PC-3 (cell line): ENCODE results near the gene RTKN. TPM values are rescaled to one million over a fixed set of nuclear protein-coding genes. Genes with fewer than 3 reads are reported as not detected.

ENCODE experiments used
- ATAC-seq: fragments of 200-7000 bp; cut with Tn5 transposase; 2 replicates; pipeline ENCODE4 v1.9.1; 2020; ENCODE audit warnings: mild to moderate bottlenecking, moderate library complexity
- BruUV-seq: library from RNA; stranded (reverse); fragments of 400-500 nt; replicated peaks from 2 replicates; lab custom pipeline; 2021; lab: Mats Ljungman, UMichigan
- CTCF ChIA-PET: fragments of 300-600 bp; sonication (Branson Sonifier 250); formaldehyde crosslinking; loops from one replicate; lab custom pipeline; 2022; ENCODE audit warnings: antibody characterized with exemption; lab: Charles Lee
- POLR2A ChIA-PET: fragments of 300-600 bp; sonication (Branson Sonifier 250); formaldehyde crosslinking; loops from one replicate; lab custom pipeline; 2022; ENCODE audit warnings: antibody characterized with exemption; ENCODE audit not compliant: unreplicated experiment; lab: Charles Lee
- DNase-seq: peaks from one replicate; pipeline ENCODE4 v3.0.0-alpha.2; 2015
- H2AFZ ChIP-seq: fragments of 300-600 bp; sonication (generic); 2 replicates; pipeline ENCODE4 v1.6.0; 2016; ENCODE audit warnings: antibody characterized with exemption, low read length
- H3F3A ChIP-seq: fragments of 300-600 bp; sonication (generic); one replicate; pipeline ENCODE4 v1.6.0; 2017; ENCODE audit warnings: antibody characterized with exemption, low read length, control low read depth, mild to moderate bottlenecking; ENCODE audit not compliant: unreplicated experiment
- H3K27ac ChIP-seq: fragments of 300-600 bp; sonication (generic); 2 replicates; pipeline ENCODE4 v1.5.1; 2016; ENCODE audit warnings: mild to moderate bottlenecking, low read length
- H3K27me3 ChIP-seq: fragments of 300-600 bp; sonication (generic); 2 replicates; pipeline ENCODE4 v1.6.1; 2016; ENCODE audit warnings: low read length, mixed read lengths
- H3K36me3 ChIP-seq: fragments of 300-600 bp; sonication (generic); 2 replicates; pipeline ENCODE4 v1.6.1; 2016; ENCODE audit warnings: low read depth, mixed run types, low read length, mixed read lengths
- H3K4me1 ChIP-seq: fragments of 300-600 bp; sonication (generic); 2 replicates; pipeline ENCODE4 v1.5.1; 2016; ENCODE audit warnings: low read length; ENCODE audit not compliant: insufficient read depth
- H3K4me2 ChIP-seq: fragments of 300-600 bp; sonication (generic); 2 replicates; pipeline ENCODE4 v1.6.0; 2016; ENCODE audit warnings: low read length
- H3K4me3 ChIP-seq: fragments of 300-600 bp; sonication (generic); 2 replicates; pipeline ENCODE4 v1.5.1; 2016; ENCODE audit warnings: mild to moderate bottlenecking, low read length, mixed read lengths
- H3K79me2 ChIP-seq: fragments of 300-600 bp; sonication (generic); 2 replicates; pipeline ENCODE4 v1.6.1; 2017; ENCODE audit warnings: low read length, mixed read lengths
- H3K9ac ChIP-seq: fragments of 300-600 bp; sonication (generic); 2 replicates; pipeline ENCODE4 v1.6.0; 2016; ENCODE audit warnings: mild to moderate bottlenecking, low read length
- H3K9me2 ChIP-seq: fragments of 300-600 bp; sonication (generic); replicated peaks from 2 replicates; pipeline ENCODE4 v1.6.1; 2016; ENCODE audit warnings: mixed run types, low read length, mixed read lengths
- H3K9me3 ChIP-seq: fragments of 300-600 bp; sonication (generic); 2 replicates; pipeline ENCODE4 v1.6.1; 2016; ENCODE audit warnings: low read length, mixed read lengths
- H4K20me1 ChIP-seq: fragments of 300-600 bp; sonication (generic); 2 replicates; pipeline ENCODE4 v1.6.1; 2016; ENCODE audit warnings: low read length, mixed read lengths
- EZH2 ChIP-seq: fragments of 300-600 bp; sonication (generic); IDR thresholded peaks from one replicate; pipeline ENCODE4 v1.6.1; 2017; ENCODE audit warnings: antibody characterized with exemption, mild to moderate bottlenecking, low read length; ENCODE audit not compliant: unreplicated experiment
- EZH2phosphoT487 ChIP-seq: fragments of 300-600 bp; sonication (generic); IDR thresholded peaks from 2 replicates; pipeline ENCODE4 v1.6.1; 2018; ENCODE audit warnings: mild to moderate bottlenecking, antibody characterized with exemption, low read length, borderline replicate concordance
- intact Hi-C: fragments of 100-400 bp; cut with micrococcal nuclease; formaldehyde crosslinking; loops from 2 replicates; pipeline ENCODE4 v1.9.0; 2023
- total RNA-seq: library from RNA; depleted of rRNA; stranded (reverse); fragments of >200 nt; gene quantifications from 2 replicates; pipeline ENCODE4 v1.2.3, GENCODE V29; 2014
- TF ChIP-seq, protein P1 (sequence below): fragments of 300-600 bp; sonication (generic); conservative IDR thresholded peaks from 2 replicates; pipeline ENCODE4 v1.5.1; 2017; ENCODE audit warnings: antibody characterized with exemption, low read depth, mild to moderate bottlenecking, low read length

RTKN gene
- total RNA-seq, 1 experiment from 2014 or later = 90.5 TPM

DNA sequence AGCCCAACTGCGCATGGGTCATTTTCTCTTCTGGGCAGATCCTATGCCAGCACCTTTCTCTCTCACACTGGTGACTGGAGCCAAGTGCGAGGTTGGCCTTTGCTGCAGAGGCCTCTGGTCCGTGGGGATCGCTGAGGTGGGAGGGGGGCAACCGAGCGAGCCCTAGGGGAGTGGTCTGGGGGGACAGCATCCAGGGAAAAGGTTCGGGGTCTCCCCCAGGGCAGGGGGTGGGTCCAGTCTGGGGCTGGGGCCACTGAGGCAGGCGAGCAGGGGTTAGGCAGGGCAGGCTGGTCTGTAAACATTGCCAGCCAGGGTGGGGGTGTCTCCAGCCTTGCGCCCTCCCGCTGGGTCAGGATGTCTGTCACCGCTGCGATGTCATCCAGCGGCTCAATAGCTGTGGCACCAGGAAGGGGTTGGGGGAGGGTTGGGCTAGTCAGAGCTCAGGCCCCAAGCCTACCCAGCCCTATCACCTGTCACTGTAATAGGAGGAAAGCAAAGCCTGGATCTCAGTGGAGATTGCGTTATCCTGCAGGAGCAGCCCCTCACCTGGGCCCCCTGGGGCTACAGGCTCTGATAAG, 15.5 kb downstream of the RTKN start:
- Histone ChIP-seq H3K36me3 (peaks cover 31% of the 10 kb centered on the region), H3K9ac (no peak overlapping the region), H3K4me2 (no peak overlapping the region), H3K27me3 (no peaks in the 10 kb centered on the region), H2AFZ (no peak overlapping the region), H3K27ac (no peak overlapping the region), H3K4me1 (no peaks in the 10 kb centered on the region; the same call in 1 of the 2 replicates), H3K4me3 (no peak overlapping the region), H3F3A (no peaks in the 10 kb centered on the region), H3K9me2 (no peaks in the 10 kb centered on the region), H3K9me3 (no peaks in the 10 kb centered on the region), H4K20me1 (peaks cover 2% of the 10 kb centered on the region; the same call in 1 of the 2 replicates), H3K79me2 (no peaks in the 10 kb centered on the region)
- no peak for DNase-seq
- intact Hi-C loops = no loop called here
- CTCF ChIA-PET = no interaction called here
- no TSS peak for BruUV-seq
- POLR2A ChIA-PET = no interaction called here
- no peak for ATAC-seq
- no peak for TF ChIP-seq EZH2
- TF ChIP-seq EZH2phosphoT487 = no peak
- TF ChIP-seq, protein P1, sequence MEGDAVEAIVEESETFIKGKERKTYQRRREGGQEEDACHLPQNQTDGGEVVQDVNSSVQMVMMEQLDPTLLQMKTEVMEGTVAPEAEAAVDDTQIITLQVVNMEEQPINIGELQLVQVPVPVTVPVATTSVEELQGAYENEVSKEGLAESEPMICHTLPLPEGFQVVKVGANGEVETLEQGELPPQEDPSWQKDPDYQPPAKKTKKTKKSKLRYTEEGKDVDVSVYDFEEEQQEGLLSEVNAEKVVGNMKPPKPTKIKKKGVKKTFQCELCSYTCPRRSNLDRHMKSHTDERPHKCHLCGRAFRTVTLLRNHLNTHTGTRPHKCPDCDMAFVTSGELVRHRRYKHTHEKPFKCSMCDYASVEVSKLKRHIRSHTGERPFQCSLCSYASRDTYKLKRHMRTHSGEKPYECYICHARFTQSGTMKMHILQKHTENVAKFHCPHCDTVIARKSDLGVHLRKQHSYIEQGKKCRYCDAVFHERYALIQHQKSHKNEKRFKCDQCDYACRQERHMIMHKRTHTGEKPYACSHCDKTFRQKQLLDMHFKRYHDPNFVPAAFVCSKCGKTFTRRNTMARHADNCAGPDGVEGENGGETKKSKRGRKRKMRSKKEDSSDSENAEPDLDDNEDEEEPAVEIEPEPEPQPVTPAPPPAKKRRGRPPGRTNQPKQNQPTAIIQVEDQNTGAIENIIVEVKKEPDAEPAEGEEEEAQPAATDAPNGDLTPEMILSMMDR = no peak

DNA sequence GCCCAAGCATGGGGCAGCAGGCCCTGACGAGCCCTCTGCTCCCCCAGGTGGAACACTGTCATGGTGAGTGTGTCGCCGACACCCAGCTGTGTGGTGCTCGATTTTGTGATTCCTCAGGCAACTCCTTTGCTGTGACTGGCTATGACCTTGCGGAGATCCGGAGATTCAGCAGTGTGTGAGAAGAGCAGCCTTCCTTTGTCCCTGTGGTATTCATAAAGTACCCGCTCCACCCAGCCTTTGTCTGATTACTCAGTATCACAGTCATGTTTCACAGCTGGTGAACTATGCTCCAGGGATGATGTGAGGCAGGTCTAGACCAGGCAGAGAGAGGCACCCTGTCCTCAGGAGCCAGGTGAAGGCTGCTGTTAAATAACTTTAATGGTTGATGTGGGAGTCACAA, 16.2 kb downstream of the RTKN start:
- Histone ChIP-seq H3K27ac (no peak overlapping the region), H2AFZ (no peak overlapping the region), H4K20me1 (no peaks in the 10 kb centered on the region), H3K79me2 (no peaks in the 10 kb centered on the region), H3K4me3 (no peak overlapping the region), H3K9me3 (no peaks in the 10 kb centered on the region), H3K36me3 (peaks cover 31% of the 10 kb centered on the region), H3K9ac (no peak overlapping the region), H3F3A (no peaks in the 10 kb centered on the region), H3K4me1 (peaks cover 6% of the 10 kb centered on the region; the same call in 1 of the 2 replicates), H3K27me3 (no peaks in the 10 kb centered on the region), H3K9me2 (no peaks in the 10 kb centered on the region), H3K4me2 (no peak overlapping the region)
- TF ChIP-seq EZH2 = no peak
- TF ChIP-seq EZH2phosphoT487 = no peak
- TF ChIP-seq, protein P1 = no peak
- ChIA-PET POLR2A (no interaction called here), CTCF (no interaction called here)
- DNase-seq (no peak), ATAC-seq (no peak)
- BruUV-seq = no TSS peak
- intact Hi-C loops = no loop called here

DNA sequence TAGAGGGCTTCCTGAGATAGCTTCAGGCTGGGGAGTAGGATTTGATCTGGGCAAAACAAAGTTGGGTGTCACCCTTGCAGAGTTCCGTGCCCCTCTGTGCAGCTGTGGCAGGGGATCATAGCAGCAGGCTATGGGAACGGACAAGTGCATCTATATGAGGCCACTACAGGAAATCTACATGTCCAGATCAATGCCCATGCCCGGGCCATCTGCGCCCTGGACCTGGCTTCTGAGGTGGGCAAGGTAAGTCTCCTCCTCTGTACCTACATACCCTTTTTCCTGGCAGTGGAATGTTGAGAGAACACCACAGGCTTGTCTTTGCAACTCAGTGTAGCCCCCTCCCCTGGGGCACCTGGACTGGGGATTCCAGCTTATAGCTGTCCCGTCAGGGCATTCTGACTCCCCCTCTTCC, 16.7 kb downstream of the RTKN start:
- H3K27ac ChIP-seq = no peak overlapping the region

More for the DNA sequence above, 16.7 kb downstream of the RTKN start:
- Histone ChIP-seq H3F3A (no peaks in the 10 kb centered on the region), H3K79me2 (no peaks in the 10 kb centered on the region), H3K9me3 (no peaks in the 10 kb centered on the region), H3K36me3 (peaks cover 27% of the 10 kb centered on the region), H3K27me3 (no peaks in the 10 kb centered on the region), H3K9me2 (no peaks in the 10 kb centered on the region), H3K4me3 (no peak overlapping the region), H2AFZ (no peak overlapping the region), H3K4me2 (no peak overlapping the region), H3K9ac (no peak overlapping the region), H4K20me1 (no peaks in the 10 kb centered on the region), H3K4me1 (peaks cover 6% of the 10 kb centered on the region; the same call in 1 of the 2 replicates)
- ChIA-PET CTCF (no interaction called here), POLR2A (no interaction called here)
- no peak for ATAC-seq
- DNase-seq = no peak
- intact Hi-C loops = no loop called here
- BruUV-seq = no TSS peak
- TF ChIP-seq EZH2phosphoT487 (no peak), EZH2 (no peak)
- TF ChIP-seq, protein P1 = no peak
